NB4 (cell line): ENCODE measurements around the gene EXD3.

Experiments used
- POLR2A ChIP-seq: IDR thresholded peaks from 2 replicates; pipeline ENCODE4 v1.6.1; 2011; ENCODE audit warnings: mild to moderate bottlenecking; ENCODE audit not compliant: insufficient read length; ENCODE audit errors: extremely low read depth
- TF ChIP-seq, protein P1 (sequence below): IDR thresholded peaks from one replicate; pipeline ENCODE4 v1.5.1; 2012; ENCODE audit warnings: low read depth, low read length
- TF ChIP-seq, protein P2 (sequence below): IDR thresholded peaks from 2 replicates; pipeline ENCODE4 v1.6.1; 2011; ENCODE audit warnings: low read depth, low read length

DNA sequence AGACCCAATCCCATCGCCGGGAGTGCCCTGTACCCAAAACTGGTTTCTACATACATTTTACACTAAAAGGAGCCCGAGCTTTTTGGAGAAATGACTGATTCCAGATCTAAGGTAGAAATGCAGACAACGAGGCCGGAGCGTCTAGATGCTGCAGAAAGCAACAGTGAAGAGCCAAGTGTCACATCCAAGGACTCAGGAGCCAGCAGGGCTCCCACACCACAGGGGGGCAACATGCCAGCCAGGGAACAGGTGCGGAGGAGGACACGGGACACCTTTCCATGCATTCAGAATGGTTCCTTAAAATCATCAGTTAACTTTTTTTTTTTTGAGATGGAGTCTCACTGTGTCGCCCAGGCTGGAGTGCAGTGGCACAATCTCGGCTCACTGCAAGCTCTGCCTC, 97.8 kb downstream of the EXD3 start:
- TF ChIP-seq, protein P1, sequence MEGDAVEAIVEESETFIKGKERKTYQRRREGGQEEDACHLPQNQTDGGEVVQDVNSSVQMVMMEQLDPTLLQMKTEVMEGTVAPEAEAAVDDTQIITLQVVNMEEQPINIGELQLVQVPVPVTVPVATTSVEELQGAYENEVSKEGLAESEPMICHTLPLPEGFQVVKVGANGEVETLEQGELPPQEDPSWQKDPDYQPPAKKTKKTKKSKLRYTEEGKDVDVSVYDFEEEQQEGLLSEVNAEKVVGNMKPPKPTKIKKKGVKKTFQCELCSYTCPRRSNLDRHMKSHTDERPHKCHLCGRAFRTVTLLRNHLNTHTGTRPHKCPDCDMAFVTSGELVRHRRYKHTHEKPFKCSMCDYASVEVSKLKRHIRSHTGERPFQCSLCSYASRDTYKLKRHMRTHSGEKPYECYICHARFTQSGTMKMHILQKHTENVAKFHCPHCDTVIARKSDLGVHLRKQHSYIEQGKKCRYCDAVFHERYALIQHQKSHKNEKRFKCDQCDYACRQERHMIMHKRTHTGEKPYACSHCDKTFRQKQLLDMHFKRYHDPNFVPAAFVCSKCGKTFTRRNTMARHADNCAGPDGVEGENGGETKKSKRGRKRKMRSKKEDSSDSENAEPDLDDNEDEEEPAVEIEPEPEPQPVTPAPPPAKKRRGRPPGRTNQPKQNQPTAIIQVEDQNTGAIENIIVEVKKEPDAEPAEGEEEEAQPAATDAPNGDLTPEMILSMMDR: no peak
- no peak for TF ChIP-seq POLR2A
- TF ChIP-seq, protein P2, sequence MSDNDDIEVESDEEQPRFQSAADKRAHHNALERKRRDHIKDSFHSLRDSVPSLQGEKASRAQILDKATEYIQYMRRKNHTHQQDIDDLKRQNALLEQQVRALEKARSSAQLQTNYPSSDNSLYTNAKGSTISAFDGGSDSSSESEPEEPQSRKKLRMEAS: no peak
